Cardiac fibroblast (primary cell): ENCODE measurements around the gene PDGFC.
A peak's percentile ranks its signal among the peaks of the same experiment; 100 is the strongest.

Experiments used
- DNase-seq, 2 donors: peaks; one replicate each; pipeline versions ENCODE4 v3.0.0 to v3.0.0-alpha.2; 2010; ENCODE audit warnings: low read depth in 2 of 2
- H3K4me3 ChIP-seq, 2 donors: replicated peaks in 1 of 2; 1 replicate in 1 of 2; 2 replicates in 1 of 2; pipeline ENCODE4 v1.5.1; 2011; ENCODE audit warnings: low read depth in 2 of 2, low read length in 2 of 2, mild to moderate bottlenecking in 2 of 2, moderate library complexity in 1 of 2
- TF ChIP-seq, protein P1 (sequence below): IDR thresholded peaks from one replicate; pipeline ENCODE4 v1.5.1; 2011; ENCODE audit warnings: low read depth, mild to moderate bottlenecking, low read length, inconsistent platforms

The PDGFC gene

DNA sequence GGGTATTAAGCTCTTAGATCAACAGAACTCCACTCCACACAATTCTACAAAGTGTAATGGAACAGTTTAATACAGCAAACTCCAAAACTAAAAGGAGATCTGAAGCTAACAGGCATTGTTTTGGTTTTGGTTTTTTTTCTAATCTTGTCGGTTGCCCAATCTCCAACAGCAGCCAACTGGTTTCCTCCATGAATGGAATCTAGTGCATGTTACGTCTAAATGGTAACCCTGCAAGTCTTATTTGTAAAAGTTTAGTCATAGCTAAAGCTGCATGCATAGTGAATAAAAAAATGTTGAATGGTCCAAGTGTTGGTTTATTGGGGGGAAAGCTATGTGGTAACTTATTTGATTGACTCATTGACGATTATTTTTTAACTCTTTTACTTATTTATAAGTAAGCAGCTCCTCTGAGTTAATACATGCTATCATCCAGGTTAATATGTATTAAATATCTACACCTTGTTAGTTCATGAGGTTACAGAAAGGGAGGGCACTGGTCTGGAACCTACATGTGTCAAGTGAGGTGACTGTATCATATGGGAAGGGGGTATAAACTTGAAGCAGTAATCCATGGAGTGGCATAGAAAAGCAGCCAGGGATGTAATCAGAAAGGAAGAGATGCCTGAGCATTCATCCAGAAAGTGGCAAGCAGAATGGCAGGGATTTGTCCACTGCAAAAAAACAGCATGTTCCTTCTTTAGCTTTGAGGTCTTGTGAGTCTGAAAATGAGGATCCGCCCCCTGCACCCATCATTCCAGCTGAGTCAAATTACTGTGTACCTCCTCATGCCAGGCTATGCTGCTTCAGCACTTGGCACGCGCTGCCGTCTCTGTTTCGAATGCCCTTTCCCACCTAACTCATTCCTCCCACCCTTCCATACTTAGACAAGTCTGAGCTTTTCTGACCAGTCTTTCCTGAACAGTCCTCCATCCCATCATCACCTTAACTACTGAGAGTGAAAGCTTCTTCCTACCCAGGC is 81.7 kb downstream of the PDGFC start:
- DNase-seq = peak; percentile 79 to 94
- no peak overlapping the region for H3K4me3 ChIP-seq

DNA sequence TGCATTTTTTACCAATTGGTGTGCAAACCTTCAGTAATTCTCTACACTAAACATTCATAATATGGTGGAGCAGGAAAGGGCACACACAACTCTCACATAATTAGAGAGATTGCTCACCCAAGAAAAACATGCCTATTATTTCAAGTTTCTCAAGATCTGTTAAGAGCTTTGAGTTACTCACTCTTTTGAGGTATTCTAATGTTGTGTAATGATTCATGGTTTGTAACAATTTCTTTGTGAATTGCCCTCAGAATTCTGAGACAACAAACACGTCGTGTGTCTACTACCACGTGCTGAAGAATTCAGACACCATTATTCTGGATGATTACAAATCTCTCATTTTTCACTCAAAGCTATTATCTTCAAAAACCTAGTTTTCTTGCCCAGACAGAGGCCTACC is 82.8 kb downstream of the PDGFC start:
- DNase-seq = peak; percentile 66 to 94
- TF ChIP-seq, protein P1, sequence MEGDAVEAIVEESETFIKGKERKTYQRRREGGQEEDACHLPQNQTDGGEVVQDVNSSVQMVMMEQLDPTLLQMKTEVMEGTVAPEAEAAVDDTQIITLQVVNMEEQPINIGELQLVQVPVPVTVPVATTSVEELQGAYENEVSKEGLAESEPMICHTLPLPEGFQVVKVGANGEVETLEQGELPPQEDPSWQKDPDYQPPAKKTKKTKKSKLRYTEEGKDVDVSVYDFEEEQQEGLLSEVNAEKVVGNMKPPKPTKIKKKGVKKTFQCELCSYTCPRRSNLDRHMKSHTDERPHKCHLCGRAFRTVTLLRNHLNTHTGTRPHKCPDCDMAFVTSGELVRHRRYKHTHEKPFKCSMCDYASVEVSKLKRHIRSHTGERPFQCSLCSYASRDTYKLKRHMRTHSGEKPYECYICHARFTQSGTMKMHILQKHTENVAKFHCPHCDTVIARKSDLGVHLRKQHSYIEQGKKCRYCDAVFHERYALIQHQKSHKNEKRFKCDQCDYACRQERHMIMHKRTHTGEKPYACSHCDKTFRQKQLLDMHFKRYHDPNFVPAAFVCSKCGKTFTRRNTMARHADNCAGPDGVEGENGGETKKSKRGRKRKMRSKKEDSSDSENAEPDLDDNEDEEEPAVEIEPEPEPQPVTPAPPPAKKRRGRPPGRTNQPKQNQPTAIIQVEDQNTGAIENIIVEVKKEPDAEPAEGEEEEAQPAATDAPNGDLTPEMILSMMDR = no peak
- H3K4me3 ChIP-seq = no peak overlapping the region

More for the DNA sequence above, 81.7 kb downstream of the PDGFC start:
- TF ChIP-seq, protein P1 = no peak

DNA sequence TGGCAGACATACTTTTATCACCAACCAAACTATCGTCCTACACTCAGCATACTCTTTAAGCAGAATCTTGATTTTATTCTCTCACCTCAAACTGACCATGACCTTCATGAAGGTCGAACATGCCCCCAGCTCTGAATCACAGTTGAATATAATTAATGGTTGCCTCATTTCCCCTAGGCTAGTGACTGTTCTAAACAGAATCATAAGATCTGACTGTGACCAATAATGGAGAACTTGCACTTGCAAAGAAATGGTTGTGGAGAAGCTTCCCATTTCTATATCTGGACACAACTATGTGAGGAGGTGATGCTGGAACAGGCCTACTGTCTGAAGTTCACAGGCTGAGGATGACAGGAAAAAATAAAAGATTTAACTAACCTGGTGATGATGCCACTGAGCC is 85.1 kb downstream of the PDGFC start:
- TF ChIP-seq, protein P1 = no peak
- H3K4me3 ChIP-seq = no peak overlapping the region
- DNase-seq = no peak

DNA sequence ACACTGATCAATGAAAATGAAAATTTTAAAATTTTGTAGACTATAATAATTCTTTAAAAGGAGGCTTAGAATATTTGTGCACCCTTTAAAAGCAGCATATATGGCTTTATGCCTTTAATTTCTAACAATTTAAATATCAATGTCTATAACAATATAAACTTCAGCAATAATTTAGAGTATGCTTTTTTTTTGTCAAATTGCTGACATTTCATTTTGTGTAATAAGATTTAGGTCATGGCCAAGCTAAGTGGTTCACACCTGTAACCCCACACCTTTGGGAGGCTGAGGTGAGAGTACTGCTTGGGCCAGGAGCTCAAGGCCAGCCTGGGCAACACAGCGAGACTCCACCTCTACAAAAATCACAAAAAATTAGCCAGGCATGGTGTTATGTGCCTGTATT is 86.2 kb downstream of the PDGFC start:
- no peak for DNase-seq
- TF ChIP-seq, protein P1 = no peak
- H3K4me3 ChIP-seq = no peak overlapping the region

DNA sequence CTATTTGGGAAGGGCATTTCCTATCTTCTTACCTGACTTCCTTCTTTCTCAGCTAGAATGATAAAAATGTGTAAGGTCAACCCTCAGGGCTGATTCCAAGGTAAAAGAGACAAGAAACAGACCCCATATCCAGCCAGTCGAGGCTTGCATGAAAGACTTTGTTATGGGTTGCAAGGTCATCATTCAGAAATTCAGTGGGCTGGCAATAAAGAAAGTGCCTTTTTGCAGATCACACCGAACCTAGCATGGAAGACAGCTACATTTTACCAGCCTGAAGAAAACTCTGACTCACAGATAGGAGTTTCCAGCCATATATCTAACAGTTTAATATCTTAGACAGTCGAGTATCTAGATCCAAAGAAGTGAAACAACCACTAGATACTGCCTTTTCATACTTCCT is 87.4 kb downstream of the PDGFC start:
- DNase-seq = no peak
- TF ChIP-seq, protein P1 = no peak
- H3K4me3 ChIP-seq = no peak overlapping the region

DNA sequence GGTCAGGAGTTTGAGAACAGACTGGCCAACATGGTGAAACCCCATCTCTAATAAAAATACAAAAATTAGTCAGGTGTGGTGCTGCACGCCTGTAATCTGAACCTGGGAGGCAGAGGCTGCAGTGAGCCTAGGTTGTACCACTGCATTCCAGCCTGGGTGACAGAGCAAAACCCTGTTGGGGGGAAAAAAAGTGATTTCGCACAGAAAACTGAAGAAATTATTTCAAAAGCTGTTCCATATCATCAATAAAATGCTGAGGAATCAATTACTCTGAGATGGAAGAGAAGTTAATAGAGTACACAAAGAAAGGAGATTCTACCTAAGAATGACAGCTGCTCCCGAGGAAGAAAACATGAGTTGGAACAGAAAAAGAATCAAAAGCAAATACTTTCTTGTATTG is 95.9 kb downstream of the PDGFC start:
- no peak overlapping the region for H3K4me3 ChIP-seq
- TF ChIP-seq, protein P1 = no peak
- no peak for DNase-seq
